Measurements from ENCODE around the gene LAIR1.

DNA sequence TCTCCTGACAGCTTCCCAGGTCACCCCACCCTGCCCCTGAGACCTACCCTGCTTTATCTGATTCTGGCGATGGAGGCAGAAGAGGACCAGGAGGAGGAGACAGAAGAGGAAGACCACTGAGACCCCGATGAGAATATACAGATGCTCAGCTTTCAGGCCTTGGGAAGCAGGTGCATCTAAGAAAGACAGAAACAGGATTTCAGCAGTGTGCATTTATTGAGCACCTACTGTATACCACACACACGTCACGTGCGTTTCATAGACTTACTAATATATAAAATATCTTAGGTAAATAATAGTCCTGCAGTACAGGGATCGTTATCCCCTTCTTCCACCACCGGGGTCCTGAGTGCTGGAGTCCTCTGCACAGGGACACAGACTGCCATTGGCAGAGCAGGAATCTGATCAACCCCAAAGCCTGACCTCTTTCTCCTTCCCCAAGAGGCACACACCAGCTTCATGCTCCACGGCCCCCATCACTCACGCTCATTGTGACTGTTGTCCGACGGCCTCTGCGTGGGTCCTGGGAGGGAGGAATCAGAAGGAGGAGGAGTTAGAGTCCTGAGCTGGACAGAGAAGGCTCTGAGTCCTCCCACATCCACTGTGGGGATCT, 8.2 kb downstream of the LAIR1 start:
- TF ChIP-seq, protein P1, sequence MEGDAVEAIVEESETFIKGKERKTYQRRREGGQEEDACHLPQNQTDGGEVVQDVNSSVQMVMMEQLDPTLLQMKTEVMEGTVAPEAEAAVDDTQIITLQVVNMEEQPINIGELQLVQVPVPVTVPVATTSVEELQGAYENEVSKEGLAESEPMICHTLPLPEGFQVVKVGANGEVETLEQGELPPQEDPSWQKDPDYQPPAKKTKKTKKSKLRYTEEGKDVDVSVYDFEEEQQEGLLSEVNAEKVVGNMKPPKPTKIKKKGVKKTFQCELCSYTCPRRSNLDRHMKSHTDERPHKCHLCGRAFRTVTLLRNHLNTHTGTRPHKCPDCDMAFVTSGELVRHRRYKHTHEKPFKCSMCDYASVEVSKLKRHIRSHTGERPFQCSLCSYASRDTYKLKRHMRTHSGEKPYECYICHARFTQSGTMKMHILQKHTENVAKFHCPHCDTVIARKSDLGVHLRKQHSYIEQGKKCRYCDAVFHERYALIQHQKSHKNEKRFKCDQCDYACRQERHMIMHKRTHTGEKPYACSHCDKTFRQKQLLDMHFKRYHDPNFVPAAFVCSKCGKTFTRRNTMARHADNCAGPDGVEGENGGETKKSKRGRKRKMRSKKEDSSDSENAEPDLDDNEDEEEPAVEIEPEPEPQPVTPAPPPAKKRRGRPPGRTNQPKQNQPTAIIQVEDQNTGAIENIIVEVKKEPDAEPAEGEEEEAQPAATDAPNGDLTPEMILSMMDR (IDR thresholded peaks at IDR 0.05) = no peak
- TF ChIP-seq POLR2A (IDR thresholded peaks at IDR 0.05) = no peak

Measured in adrenal gland (tissue), 5 donors.